ENCODE measurements around the gene IKZF2. TPM values are rescaled to one million over a fixed set of nuclear protein-coding genes. Genes with fewer than 3 reads are reported as not detected.

IKZF2 gene
- total and polyA plus RNA-seq, 9 of the 15 experiments (the other 6 are each of a cell fraction or from before 2014, with no cell fraction given), result 0.04 to 0.54 (median 0.22) TPM

DNA sequence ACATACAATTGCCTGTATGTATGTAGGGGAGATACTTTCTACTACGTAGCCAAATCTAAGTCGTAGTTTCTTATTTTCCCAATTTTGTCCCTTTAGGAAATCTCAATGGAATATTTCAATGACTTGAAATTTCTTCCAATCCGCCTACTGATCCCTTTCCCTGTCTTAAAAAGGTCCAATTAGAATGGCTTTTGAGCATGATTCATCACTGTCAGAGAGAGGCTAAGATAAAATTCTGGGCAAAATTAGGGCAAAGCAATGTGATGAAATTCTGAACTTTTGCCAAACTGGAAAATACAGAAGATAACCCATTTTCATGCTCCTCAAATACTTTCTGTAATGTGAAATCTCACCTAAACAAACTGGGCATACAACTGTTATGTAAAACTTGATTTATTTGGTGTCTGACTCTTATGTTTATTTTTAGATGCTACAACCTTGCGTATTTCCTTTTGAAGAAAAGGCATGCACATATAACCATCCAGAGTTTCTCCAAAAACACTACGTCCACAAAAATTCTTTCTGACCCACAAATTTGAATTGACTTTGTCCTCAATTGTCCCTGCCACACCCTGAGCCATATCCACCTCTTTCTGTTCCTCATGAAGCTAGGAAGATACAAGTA is 147.1 kb downstream of the IKZF2 start:
- DNase-seq (ENCODE audit: extremely low read depth in 1 of 4, low spot score in 3 of 4), result no peak
- ChIA-PET CTCF (ENCODE audit: low intra/inter-chr PET ratio) (no interaction called here), POLR2A (no interaction called here)
- FAIRE-seq, result no peak
- H3K27ac ChIP-seq (ENCODE audit: extremely low read depth, low read depth, low read length), result no peak overlapping the region
- no peaks in the 10 kb centered on the region for H3K4me1 ChIP-seq (replicated peaks in 1 of 2; ENCODE audit: control insufficient read depth in 2 of 2, insufficient read depth in 2 of 2, low read length in 2 of 2)
- no peaks in the 10 kb centered on the region for H4K20me1 ChIP-seq (replicated peaks; ENCODE audit: control insufficient read depth, insufficient read depth, low read length)
- no peaks in the 10 kb centered on the region for H3K27me3 ChIP-seq (ENCODE audit: control insufficient read depth in 2 of 2, insufficient read depth in 2 of 2, low read length in 2 of 2)
- H3K79me2 ChIP-seq (ENCODE audit: control insufficient read depth, insufficient read depth, low read length), result no peaks in the 10 kb centered on the region
- H3K4me2 ChIP-seq (ENCODE audit: insufficient read depth, low read length), result no peak overlapping the region
- H3K9ac ChIP-seq (ENCODE audit: insufficient read depth in 1 of 2, low read depth in 2 of 2, low read length in 2 of 2), result no peak overlapping the region
- no peaks in the 10 kb centered on the region for H3K36me3 ChIP-seq (ENCODE audit: control insufficient read depth, insufficient read depth, low read length)
- H3K4me3 ChIP-seq, result no peak overlapping the region
- BruUV-seq (replicated peaks), result no TSS peak
- H3K9me1 ChIP-seq (ENCODE audit: control insufficient read depth, insufficient read depth, low read length), result no peaks in the 10 kb centered on the region
- no peaks in the 10 kb centered on the region for H3K9me3 ChIP-seq (replicated peaks; ENCODE audit: control insufficient read depth, insufficient read depth, low read depth, low read length)
- 0% methylated on average over 5 of the region's 5 CpGs for WGBS (ENCODE audit: insufficient coverage, low coverage, missing lambda C conversion rate)
- no peak for ATAC-seq
- intact Hi-C loops (cut with micrococcal nuclease), result no loop called here
- no peak for TF ChIP-seq POLR3A (IDR thresholded peaks at IDR 0.05; ENCODE audit: borderline replicate concordance, extremely low read depth, insufficient read depth, insufficient read length)
- TF ChIP-seq ZC3H4 (CRISPR knock-in tag; IDR thresholded peaks at IDR 0.05; ENCODE audit: borderline replicate concordance), result no peak
- TF ChIP-seq, protein P1, sequence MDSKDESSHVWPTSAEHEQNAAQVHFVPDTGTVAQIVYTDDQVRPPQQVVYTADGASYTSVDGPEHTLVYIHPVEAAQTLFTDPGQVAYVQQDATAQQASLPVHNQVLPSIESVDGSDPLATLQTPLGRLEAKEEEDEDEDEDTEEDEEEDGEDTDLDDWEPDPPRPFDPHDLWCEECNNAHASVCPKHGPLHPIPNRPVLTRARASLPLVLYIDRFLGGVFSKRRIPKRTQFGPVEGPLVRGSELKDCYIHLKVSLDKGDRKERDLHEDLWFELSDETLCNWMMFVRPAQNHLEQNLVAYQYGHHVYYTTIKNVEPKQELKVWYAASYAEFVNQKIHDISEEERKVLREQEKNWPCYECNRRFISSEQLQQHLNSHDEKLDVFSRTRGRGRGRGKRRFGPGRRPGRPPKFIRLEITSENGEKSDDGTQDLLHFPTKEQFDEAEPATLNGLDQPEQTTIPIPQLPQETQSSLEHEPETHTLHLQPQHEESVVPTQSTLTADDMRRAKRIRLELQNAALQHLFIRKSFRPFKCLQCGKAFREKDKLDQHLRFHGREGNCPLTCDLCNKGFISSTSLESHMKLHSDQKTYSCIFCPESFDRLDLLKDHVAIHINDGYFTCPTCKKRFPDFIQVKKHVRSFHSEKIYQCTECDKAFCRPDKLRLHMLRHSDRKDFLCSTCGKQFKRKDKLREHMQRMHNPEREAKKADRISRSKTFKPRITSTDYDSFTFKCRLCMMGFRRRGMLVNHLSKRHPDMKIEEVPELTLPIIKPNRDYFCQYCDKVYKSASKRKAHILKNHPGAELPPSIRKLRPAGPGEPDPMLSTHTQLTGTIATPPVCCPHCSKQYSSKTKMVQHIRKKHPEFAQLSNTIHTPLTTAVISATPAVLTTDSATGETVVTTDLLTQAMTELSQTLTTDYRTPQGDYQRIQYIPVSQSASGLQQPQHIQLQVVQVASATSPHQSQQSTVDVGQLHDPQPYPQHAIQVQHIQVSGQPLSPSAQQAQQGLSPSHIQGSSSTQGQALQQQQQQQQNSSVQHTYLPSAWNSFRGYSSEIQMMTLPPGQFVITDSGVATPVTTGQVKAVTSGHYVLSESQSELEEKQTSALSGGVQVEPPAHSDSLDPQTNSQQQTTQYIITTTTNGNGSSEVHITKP (IDR thresholded peaks at IDR 0.05; ENCODE audit: partially characterized antibody), result no peak
- TF ChIP-seq BCL6 (CRISPR knock-in tag; IDR thresholded peaks at IDR 0.05), result no peak
- TF ChIP-seq TRIM24 (IDR thresholded peaks at IDR 0.05), result no peak
- TF ChIP-seq TAL1 (IDR thresholded peaks at IDR 0.05), result no peak
- TF ChIP-seq RBM39 (optimal IDR thresholded peaks at IDR 0.05; ENCODE audit: low read depth, low read length), result no peak
- no peak for TF ChIP-seq NELFE (IDR thresholded peaks at IDR 0.05; ENCODE audit: insufficient read depth, insufficient read length)
- no peak for TF ChIP-seq POLR3G (IDR thresholded peaks at IDR 0.05; ENCODE audit: extremely low read depth, insufficient read length, insufficient replicate concordance)
- no peak for TF ChIP-seq ZNF589 (CRISPR knock-in tag; IDR thresholded peaks at IDR 0.05; ENCODE audit: low read depth)
- no peak for TF ChIP-seq NFRKB (IDR thresholded peaks at IDR 0.05; ENCODE audit: low read depth)
- TF ChIP-seq, protein P2, sequence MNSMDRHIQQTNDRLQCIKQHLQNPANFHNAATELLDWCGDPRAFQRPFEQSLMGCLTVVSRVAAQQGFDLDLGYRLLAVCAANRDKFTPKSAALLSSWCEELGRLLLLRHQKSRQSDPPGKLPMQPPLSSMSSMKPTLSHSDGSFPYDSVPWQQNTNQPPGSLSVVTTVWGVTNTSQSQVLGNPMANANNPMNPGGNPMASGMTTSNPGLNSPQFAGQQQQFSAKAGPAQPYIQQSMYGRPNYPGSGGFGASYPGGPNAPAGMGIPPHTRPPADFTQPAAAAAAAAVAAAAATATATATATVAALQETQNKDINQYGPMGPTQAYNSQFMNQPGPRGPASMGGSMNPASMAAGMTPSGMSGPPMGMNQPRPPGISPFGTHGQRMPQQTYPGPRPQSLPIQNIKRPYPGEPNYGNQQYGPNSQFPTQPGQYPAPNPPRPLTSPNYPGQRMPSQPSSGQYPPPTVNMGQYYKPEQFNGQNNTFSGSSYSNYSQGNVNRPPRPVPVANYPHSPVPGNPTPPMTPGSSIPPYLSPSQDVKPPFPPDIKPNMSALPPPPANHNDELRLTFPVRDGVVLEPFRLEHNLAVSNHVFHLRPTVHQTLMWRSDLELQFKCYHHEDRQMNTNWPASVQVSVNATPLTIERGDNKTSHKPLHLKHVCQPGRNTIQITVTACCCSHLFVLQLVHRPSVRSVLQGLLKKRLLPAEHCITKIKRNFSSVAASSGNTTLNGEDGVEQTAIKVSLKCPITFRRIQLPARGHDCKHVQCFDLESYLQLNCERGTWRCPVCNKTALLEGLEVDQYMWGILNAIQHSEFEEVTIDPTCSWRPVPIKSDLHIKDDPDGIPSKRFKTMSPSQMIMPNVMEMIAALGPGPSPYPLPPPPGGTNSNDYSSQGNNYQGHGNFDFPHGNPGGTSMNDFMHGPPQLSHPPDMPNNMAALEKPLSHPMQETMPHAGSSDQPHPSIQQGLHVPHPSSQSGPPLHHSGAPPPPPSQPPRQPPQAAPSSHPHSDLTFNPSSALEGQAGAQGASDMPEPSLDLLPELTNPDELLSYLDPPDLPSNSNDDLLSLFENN (IDR thresholded peaks at IDR 0.05; ENCODE audit: low read depth in 2 of 2, low read length in 2 of 2), result no peak
- no peak for TF ChIP-seq ZNF140 (CRISPR knock-in tag; IDR thresholded peaks at IDR 0.05)
- in situ Hi-C loops (cut with MboI), result no loop called here
- no peak overlapping the region for H2AFZ ChIP-seq (ENCODE audit: low read depth, low read length)
